Activated CD8-positive, alpha-beta T cell treated with anti-CD3 and anti-CD28 coated beads for 36 hours (primary cell): ENCODE results near the gene KDM4D. TPM values are rescaled to one million over a fixed set of nuclear protein-coding genes. Genes with fewer than 3 reads are reported as not detected.

Experiments used
- ATAC-seq: fragments of 200-7000 bp; cut with Tn5 transposase; one replicate; pipeline ENCODE4 v1.10.0; 2021; ENCODE audit warnings: mild to moderate bottlenecking, moderate library complexity
- CTCF ChIA-PET: fragments of 350-600 bp; sonication (Branson Sonifier 250); formaldehyde crosslinking; loops from one replicate; lab custom pipeline; 2021; ENCODE audit warnings: antibody characterized with exemption; lab: Charles Lee
- POLR2A ChIA-PET: fragments of 350-600 bp; sonication (Branson Sonifier 250); formaldehyde crosslinking; loops from one replicate; lab custom pipeline; 2021; ENCODE audit warnings: antibody characterized with exemption; lab: Charles Lee
- DNase-seq: peaks from one replicate; pipeline ENCODE4 v3.0.0-alpha.2; 2020
- H3K27ac Mint-ChIP-seq: one replicate; pipeline ENCODE4 v1.8.0; 2021; ENCODE audit warnings: mild to moderate bottlenecking, mixed read lengths
- H3K27me3 Mint-ChIP-seq: one replicate; pipeline ENCODE4 v1.8.0; 2021; ENCODE audit warnings: mixed read lengths
- H3K36me3 Mint-ChIP-seq: one replicate; pipeline ENCODE4 v1.8.0; 2021; ENCODE audit warnings: low read depth, mixed read lengths
- H3K4me1 Mint-ChIP-seq: one replicate; pipeline ENCODE4 v1.8.0; 2021; ENCODE audit warnings: low read depth, mixed read lengths
- H3K4me3 Mint-ChIP-seq: one replicate; pipeline ENCODE4 v1.8.0; 2021; ENCODE audit warnings: mild to moderate bottlenecking, moderate library complexity, mixed read lengths
- H3K9me3 Mint-ChIP-seq: one replicate; pipeline ENCODE4 v1.8.0; 2021; ENCODE audit warnings: mixed read lengths
- CTCF ChIP-seq: fragments of 200-600 bp; IDR thresholded peaks from one replicate; pipeline ENCODE4 v1.8.0; 2022; ENCODE audit warnings: antibody characterized with exemption, mild to moderate bottlenecking
- intact Hi-C: fragments of 100-400 bp; cut with micrococcal nuclease; formaldehyde crosslinking; loops from one replicate; pipeline ENCODE4 v1.10.0; 2022
- total RNA-seq, 2 experiments: library from RNA; stranded (reverse); gene quantifications; one replicate each; pipeline ENCODE4 v1.2.3, GENCODE V29; 2021

KDM4D gene
- total RNA-seq: 1 to 10 TPM; 1.1 to 1.6 TPM

- ChIA-PET CTCF (interaction anchor here (1.0 to 1.6 kb wide), 3 partner anchors 96 to 187 kb away, joined by 3 to 7 read pairs (median 5); no protein-coding TSS in a partner anchor), POLR2A (interaction anchor here (0.7 to 1.7 kb wide), 7 partner anchors 9 to 472 kb away, joined by 3 to 12 read pairs (median 4); no protein-coding TSS in a partner anchor)
- TF ChIP-seq CTCF: no peak
- ATAC-seq (peak; percentile 99), DNase-seq (peak; percentile 97)
- Mint-ChIP-seq H3K4me3 (peak within 1 kb of the TSS; percentile 87), H3K4me1 (peaks cover 29% of the 10 kb centered on the region), H3K36me3 (peaks cover 30% of the 10 kb centered on the region), H3K9me3 (no peaks in the 10 kb centered on the region), H3K27ac (peak within 1 kb of the TSS; percentile 97), H3K27me3 (no peaks in the 10 kb centered on the region)
- intact Hi-C loops: loop anchor here (5.0 kb wide), 1 partner anchor 94 kb away; the partner anchor contains the start of gene SRSF8
Measured at GRCh38 chr11:94973099-94973968, at the start of gene KDM4D, which contains the start of gene CWC15. Gene KDM4D, plus strand, starts transcription at chr11:94973709. Its CDS starts 23,664 bp downstream, at chr11:94997373. Gene CWC15, minus strand, starts transcription at chr11:94973556. Its CDS starts 1,371 bp downstream, at chr11:94972185.

DNA sequence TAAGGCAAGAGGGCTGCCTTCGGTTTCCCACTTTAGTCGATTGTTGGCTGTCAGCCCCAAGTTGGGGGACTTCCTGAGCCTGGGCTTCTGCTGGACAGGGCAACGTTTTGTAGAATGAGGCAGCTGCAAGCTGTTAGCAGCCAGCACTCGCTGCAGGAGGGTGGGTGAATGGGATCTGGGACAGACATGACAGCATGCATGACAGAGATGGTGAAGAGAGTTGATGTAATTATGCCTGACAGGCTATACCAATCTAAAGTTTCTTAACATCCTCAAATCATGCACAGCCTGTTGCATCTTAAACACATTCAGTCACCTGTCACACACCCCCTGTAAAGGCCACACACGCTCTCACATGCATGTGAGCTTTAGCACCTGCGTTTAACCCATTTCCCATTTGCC is 49.3 kb upstream of the KDM4D start:
- Mint-ChIP-seq H3K27me3 (no peaks in the 10 kb centered on the region), H3K9me3 (peaks cover 13% of the 10 kb centered on the region), H3K36me3 (peaks cover 14% of the 10 kb centered on the region), H3K4me3 (no peak overlapping the region), H3K4me1 (peaks cover 38% of the 10 kb centered on the region), H3K27ac (peak overlapping the region; percentile 84)
- ChIA-PET POLR2A (no interaction called here), CTCF (interaction anchor here (0.8 to 1.0 kb wide), 2 partner anchors 10 to 301 kb away, joined by 3 read pairs; no protein-coding TSS in a partner anchor)
- intact Hi-C loops: no loop called here
- ATAC-seq (peak; percentile 25), DNase-seq (no peak)
- TF ChIP-seq CTCF: no peak

GRCh38 chr11:94924612-94925011 is 48.9 kb upstream of the KDM4D start:
- peaks cover 14% of the 10 kb centered on the region for H3K36me3 Mint-ChIP-seq
- H3K27ac Mint-ChIP-seq: peak overlapping the region; percentile 84
- CTCF ChIA-PET: interaction anchor here (1.0 kb wide), 1 partner anchor 9 kb away, joined by 3 read pairs; no protein-coding TSS in a partner anchor
- H3K27me3 Mint-ChIP-seq: no peaks in the 10 kb centered on the region
- ATAC-seq (peak; percentile 59), DNase-seq (peak; percentile 28)
- POLR2A ChIA-PET: interaction anchor here (0.6 kb wide), 1 partner anchor 195 kb away, joined by 3 read pairs; no protein-coding TSS in a partner anchor
- intact Hi-C loops: no loop called here
- H3K9me3 Mint-ChIP-seq: peaks cover 13% of the 10 kb centered on the region
- H3K4me3 Mint-ChIP-seq: no peak overlapping the region
- TF ChIP-seq CTCF: no peak
- H3K4me1 Mint-ChIP-seq: peaks cover 38% of the 10 kb centered on the region

DNA sequence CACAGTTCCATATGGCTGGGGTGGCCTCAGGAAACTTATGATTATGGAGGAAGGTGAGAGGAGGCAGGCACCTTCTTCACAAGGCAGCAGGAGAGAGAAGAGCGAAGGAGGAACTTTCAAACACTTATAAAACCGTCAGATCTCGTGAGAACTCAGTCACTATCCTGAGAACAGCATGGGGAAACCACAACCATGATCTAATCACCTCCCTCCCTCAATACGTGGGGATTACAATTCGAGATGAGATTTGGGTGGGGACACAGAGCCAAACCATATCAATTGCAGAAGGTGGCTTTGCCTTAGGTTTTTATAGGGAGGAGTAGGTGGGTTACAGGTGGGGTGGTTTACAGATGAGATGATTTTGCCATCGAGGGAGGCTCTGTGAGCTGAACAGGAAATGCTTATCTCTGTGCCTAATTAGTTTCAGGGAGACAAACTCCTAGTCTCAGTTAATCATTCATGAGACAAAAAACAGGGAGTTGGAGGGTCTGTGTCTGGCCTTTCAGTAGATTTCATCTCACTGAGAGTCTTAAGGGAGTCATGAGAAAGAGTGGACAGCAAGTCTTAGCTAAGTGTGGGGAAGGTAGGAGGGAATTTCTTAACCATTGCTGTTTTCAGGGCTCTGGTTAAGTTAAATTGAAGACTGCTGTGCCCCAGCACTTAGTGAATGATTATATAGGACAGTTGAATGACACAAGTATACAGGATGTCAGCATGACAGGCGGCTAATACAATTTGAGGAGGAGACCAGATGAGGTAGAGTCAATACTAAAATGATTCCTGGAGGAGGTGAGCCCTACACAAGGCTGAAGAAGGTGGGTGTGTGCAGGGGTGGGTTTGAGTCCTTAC is 47.9 kb upstream of the KDM4D start:
- no peak for DNase-seq
- peak; percentile 18 for ATAC-seq
- ChIA-PET CTCF (interaction anchor here (1.0 kb wide), 1 partner anchor 8 kb away, joined by 3 read pairs; no protein-coding TSS in a partner anchor), POLR2A (interaction anchor here (0.6 kb wide), 1 partner anchor 194 kb away, joined by 3 read pairs; no protein-coding TSS in a partner anchor)
- H3K4me3 Mint-ChIP-seq: no peak overlapping the region
- H3K4me1 Mint-ChIP-seq: peaks cover 38% of the 10 kb centered on the region
- peaks cover 14% of the 10 kb centered on the region for H3K36me3 Mint-ChIP-seq
- peaks cover 13% of the 10 kb centered on the region for H3K9me3 Mint-ChIP-seq
- no peaks in the 10 kb centered on the region for H3K27me3 Mint-ChIP-seq
- intact Hi-C loops: no loop called here
- no peak for TF ChIP-seq CTCF
- peak overlapping the region; percentile 84 for H3K27ac Mint-ChIP-seq
